ENCODE measurements around the gene ZNF441. TPM values are rescaled to one million over a fixed set of nuclear protein-coding genes. Genes with fewer than 3 reads are reported as not detected.

Gene ZNF441
- total and polyA plus RNA-seq, 2 of the 13 experiments (the other 11 are each of a cell fraction or from before 2014, with no cell fraction given) = 2.8 to 10.0 TPM

DNA sequence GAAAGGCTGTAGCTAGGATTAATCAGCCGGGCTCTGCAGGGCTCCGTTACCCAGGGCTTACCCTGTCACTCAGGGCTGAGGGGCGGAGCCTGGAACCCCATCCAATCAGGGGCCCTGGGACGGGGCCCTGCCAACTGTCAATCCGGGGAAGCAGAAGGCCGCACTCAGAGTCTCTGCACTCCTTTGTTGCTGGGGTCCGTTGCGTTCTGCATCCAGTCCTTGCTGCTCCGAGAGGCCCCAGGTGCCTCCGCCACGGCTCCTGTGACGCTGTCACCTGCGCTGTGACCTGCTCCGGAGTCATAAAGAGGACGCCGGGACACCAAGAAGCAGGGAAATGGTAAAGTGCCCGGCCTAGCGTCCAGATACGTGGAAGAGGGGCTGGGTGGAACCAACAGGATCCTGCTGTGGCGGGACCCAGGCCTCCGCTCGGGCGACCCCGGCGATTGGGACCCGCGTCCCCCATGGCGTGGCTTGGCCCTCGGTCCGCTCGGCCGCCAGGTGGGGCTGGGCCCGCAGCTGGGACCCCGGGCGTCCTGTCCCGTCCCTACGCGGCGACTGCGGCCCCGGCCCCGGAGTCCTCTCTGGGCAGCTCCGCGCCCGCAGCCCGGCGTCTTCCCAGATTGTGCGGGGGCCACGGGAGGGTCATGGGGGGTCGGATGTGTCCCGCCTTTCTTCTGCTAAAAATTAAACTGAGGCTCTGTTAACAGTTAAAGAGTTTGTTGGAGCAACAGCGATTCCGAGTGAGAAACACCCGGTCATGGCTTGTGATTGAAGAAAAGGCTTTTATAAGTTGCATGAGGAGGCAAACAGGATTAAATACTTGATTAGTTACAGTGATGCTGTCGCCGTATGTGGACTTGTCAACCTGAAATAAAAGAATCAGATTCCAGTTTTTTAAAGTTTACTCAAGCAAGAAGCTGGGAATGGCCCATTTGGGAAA is 31.9 kb downstream of the ZNF441 start, which contains the start of gene ZNF491 (continued):
- TF ChIP-seq, protein P1, sequence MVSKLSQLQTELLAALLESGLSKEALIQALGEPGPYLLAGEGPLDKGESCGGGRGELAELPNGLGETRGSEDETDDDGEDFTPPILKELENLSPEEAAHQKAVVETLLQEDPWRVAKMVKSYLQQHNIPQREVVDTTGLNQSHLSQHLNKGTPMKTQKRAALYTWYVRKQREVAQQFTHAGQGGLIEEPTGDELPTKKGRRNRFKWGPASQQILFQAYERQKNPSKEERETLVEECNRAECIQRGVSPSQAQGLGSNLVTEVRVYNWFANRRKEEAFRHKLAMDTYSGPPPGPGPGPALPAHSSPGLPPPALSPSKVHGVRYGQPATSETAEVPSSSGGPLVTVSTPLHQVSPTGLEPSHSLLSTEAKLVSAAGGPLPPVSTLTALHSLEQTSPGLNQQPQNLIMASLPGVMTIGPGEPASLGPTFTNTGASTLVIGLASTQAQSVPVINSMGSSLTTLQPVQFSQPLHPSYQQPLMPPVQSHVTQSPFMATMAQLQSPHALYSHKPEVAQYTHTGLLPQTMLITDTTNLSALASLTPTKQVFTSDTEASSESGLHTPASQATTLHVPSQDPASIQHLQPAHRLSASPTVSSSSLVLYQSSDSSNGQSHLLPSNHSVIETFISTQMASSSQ (IDR thresholded peaks at IDR 0.05; ENCODE audit: low read depth) = no peak
- TF ChIP-seq, protein P1 (CRISPR knock-in tag; IDR thresholded peaks at IDR 0.05; ENCODE audit: borderline replicate concordance) = peak; percentile 43; the same call in 1 of the 2 replicates
- TF ChIP-seq ZNF20 (CRISPR knock-in tag; IDR thresholded peaks at IDR 0.05) (no peak), ZNF572 (CRISPR knock-in tag; IDR thresholded peaks at IDR 0.05) (no peak), GTF2F1 (IDR thresholded peaks at IDR 0.05; ENCODE audit: low read length) (no peak), POGZ (CRISPR knock-in tag; IDR thresholded peaks at IDR 0.05) (no peak), BRCA1 (CRISPR knock-in tag; IDR thresholded peaks at IDR 0.05) (no peak), ARNT2 (CRISPR knock-in tag; IDR thresholded peaks at IDR 0.05; ENCODE audit: low read depth) (0 out of 2 replicates have a peak, but pooled peaks have one; percentile 37), TOPORS (CRISPR knock-in tag; IDR thresholded peaks at IDR 0.05) (no peak; the same call in 1 of the 2 replicates), FOSL1 (CRISPR knock-in tag; IDR thresholded peaks at IDR 0.05; ENCODE audit: borderline replicate concordance) (no peak), CCAR2 (optimal IDR thresholded peaks at IDR 0.05; ENCODE audit: low read depth, low read length) (no peak), MBD4 (IDR thresholded peaks at IDR 0.05; ENCODE audit: borderline replicate concordance, low read length) (no peak), ESRRA (CRISPR knock-in tag; IDR thresholded peaks at IDR 0.05; ENCODE audit: low read depth) (0 out of 2 replicates have a peak, but pooled peaks have one; percentile 42), REPIN1 (CRISPR knock-in tag; IDR thresholded peaks at IDR 0.05; ENCODE audit: borderline replicate concordance, low read depth) (peak; percentile 52; the same call in 1 of the 2 replicates), ZBTB7A (CRISPR knock-in tag; IDR thresholded peaks at IDR 0.05) (no peak; the same call in 1 of the 2 replicates), HNF4A (CRISPR knock-in tag; IDR thresholded peaks at IDR 0.05) (peak; percentile 5; the same call in 1 of the 2 replicates), ZNF138 (CRISPR knock-in tag; IDR thresholded peaks at IDR 0.05; ENCODE audit: low read depth) (peak; percentile 24; the same call in 1 of the 2 replicates), FOXA1 (IDR thresholded peaks at IDR 0.05) (no peak), FOXA1 (CRISPR knock-in tag; IDR thresholded peaks at IDR 0.05) (no peak), CHD2 (IDR thresholded peaks at IDR 0.05; ENCODE audit: low read depth, low read length) (no peak), HNRNPK (IDR thresholded peaks at IDR 0.05; ENCODE audit: low read depth, low read length, poor library complexity, severe bottlenecking) (no peak)
- TF ChIP-seq, protein P2, sequence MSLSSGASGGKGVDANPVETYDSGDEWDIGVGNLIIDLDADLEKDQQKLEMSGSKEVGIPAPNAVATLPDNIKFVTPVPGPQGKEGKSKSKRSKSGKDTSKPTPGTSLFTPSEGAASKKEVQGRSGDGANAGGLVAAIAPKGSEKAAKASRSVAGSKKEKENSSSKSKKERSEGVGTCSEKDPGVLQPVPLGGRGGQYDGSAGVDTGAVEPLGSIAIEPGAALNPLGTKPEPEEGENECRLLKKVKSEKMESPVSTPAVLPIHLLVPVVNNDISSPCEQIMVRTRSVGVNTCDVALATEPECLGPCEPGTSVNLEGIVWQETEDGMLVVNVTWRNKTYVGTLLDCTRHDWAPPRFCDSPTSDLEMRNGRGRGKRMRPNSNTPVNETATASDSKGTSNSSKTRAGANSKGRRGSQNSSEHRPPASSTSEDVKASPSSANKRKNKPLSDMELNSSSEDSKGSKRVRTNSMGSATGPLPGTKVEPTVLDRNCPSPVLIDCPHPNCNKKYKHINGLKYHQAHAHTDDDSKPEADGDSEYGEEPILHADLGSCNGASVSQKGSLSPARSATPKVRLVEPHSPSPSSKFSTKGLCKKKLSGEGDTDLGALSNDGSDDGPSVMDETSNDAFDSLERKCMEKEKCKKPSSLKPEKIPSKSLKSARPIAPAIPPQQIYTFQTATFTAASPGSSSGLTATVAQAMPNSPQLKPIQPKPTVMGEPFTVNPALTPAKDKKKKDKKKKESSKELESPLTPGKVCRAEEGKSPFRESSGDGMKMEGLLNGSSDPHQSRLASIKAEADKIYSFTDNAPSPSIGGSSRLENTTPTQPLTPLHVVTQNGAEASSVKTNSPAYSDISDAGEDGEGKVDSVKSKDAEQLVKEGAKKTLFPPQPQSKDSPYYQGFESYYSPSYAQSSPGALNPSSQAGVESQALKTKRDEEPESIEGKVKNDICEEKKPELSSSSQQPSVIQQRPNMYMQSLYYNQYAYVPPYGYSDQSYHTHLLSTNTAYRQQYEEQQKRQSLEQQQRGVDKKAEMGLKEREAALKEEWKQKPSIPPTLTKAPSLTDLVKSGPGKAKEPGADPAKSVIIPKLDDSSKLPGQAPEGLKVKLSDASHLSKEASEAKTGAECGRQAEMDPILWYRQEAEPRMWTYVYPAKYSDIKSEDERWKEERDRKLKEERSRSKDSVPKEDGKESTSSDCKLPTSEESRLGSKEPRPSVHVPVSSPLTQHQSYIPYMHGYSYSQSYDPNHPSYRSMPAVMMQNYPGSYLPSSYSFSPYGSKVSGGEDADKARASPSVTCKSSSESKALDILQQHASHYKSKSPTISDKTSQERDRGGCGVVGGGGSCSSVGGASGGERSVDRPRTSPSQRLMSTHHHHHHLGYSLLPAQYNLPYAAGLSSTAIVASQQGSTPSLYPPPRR (CRISPR knock-in tag; IDR thresholded peaks at IDR 0.05; ENCODE audit: borderline replicate concordance) = no peak

Data from HepG2 (cell line).